GM19025 (cell line): ENCODE results near the gene ANKH.
A peak's percentile ranks its signal among the peaks of the same experiment; 100 is the strongest.

ENCODE experiments used
- ATAC-seq: cut with Tn5 transposase; IDR thresholded peaks from one replicate; pipeline ENCODE4 v1.9.1; 2021; ENCODE audit warnings: mild to moderate bottlenecking, low read depth, moderate library complexity; ENCODE audit not compliant: unreplicated experiment

ANKH gene

DNA sequence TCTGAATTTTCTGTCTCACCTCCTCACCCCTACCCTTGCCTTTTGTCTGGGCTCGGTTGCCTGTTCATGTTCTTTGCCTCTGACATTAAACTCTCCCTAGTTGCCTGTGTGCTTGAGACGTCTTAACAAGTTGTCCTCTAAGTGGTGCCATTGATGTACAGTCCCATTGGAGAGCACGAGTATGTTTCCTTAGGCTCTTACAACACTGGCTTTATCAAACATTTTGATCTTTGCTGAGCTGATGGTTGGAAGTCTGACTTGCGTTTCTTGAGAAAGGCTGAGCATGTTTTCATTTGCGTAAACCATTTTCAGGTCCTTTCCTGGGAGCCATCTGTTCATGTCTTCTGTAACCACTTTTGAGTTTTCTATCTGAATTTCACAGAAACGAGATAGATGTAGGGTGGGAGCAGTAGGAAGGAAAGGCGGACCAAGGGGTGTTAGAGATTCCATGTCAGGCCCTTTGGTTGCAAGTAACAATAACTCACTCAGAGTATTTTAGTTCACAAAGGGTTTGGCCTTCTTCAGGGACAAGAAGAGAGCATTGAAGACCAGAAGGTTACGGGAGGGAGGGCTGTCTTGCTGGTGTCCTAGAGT is 171.7 kb downstream of the ANKH start:
- no peak for ATAC-seq

DNA sequence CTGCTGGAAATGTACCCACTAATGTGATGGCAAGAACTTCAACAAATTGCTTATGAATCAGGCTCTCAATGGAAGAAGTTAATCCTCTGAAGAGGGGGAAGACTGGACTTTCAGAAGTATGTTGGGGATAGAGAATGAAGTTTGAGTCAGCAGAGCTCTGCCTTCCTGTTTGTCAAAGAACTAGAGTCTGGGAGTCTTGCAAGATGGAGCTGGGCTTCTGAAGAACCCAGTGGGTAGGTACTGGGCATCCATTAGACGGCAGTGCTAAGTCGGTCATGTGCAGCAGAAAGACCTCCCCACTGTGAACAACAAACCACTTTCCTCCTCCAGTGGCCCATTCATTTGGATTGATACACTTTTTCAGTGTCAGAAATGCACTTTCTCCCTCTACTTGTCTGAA is 172.4 kb downstream of the ANKH start:
- ATAC-seq: no peak

- ATAC-seq: no peak
Observed at GRCh38 chr5:14698495-14698894, 173.1 kb downstream of the ANKH start.

DNA sequence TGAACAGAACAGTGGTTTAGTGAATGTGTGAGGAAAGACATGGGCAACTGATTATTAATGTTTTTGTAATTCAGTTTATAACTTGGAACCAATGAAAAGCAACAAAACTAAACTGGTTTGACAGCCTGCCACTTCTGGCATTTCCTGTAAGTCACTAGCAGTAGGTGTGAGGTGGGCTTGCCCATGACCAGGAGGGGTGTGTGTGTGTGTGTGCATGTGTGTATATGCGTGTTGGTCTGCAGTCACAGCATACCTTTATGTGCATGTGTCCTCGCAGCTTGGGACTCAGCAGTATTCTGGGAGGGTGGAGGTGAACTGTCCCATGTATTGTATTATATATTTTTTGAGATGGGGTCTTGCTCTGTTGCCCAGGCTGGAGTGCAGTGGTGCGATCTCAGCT is 174.7 kb downstream of the ANKH start:
- no peak for ATAC-seq

GRCh38 chr5:14696057-14696456 is 175.5 kb downstream of the ANKH start:
- ATAC-seq: no peak

- no peak for ATAC-seq
Observed at GRCh38 chr5:14695152-14695551, 176.4 kb downstream of the ANKH start.

GRCh38 chr5:14693070-14693469 is 178.5 kb downstream of the ANKH start:
- no peak for ATAC-seq

DNA sequence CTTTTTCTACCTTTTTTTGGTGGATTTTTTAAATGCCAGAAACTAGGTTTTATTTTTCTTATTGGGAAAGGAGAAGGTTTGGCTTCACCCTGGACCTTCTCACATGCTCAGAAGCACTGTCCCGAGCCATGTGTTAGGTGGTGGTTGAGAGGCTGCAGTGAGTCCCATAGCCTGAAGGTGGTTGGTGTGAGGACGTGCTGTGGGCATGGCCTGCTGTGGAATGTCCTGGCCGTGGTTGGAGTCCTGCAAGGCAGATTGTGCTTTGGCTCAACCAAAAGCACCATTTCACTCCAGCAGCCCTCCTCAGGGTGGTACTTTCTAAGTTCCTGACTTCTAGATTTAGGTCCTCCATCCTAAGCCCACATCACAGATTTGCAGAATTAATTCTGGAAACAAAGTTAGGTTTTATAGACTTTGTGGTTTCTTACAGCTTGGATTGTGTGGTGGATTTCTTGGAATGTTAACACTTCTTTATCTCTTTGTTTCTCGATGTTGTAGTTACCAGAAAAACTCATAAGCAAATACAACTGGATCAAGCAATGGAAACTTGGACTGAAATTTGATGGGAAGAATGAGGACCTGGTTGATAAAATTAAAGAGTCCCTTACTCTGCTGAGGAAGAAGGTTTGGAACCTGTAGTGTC is 184.4 kb downstream of the ANKH start:
- no peak for ATAC-seq

- ATAC-seq: no peak
Observed at GRCh38 chr5:14686517-14686916, 185.1 kb downstream of the ANKH start.

DNA sequence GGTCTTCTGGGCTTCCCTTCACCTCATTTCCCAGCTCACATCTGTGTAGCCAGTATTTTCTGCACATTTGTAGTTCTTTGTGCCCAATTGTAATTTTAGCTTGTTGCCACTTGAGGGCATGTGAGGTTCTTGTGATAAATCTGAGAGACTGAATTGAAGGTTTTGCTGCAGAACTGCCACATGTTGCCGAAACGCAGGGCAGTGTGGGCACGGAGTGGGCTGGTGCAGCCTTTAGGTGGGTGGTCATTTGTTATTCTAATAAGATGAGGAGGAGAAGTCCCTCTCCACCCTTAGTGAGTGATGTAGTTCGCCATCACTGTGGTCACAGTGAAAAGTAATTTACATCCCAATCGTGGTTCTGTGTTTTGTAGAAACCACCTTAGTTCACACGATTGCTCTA is 185.8 kb downstream of the ANKH start:
- ATAC-seq: peak; percentile 97

DNA sequence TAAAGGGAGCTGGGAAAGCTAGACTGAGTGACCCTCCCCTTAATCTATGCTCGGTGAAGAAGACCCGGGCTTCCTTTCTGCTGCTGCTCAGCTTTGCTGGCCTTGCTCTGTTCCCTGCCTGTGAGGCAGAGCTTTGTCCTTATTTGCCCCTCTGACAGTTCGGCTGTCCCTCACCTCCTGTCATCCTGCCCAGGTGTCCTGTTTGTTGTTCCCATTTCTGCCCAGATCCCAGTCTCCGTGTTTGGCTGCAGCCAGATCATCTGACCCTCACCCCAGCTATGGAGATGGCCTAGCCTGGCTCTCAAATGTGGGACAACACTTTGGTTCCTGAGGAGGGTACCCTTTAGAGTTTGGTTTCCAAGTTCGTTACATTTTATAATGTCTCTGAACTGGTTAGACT is 186.8 kb downstream of the ANKH start:
- no peak for ATAC-seq

- no peak for ATAC-seq
Observed at GRCh38 chr5:14683906-14684455, 187.6 kb downstream of the ANKH start.

GRCh38 chr5:14681236-14681752 is 190.3 kb downstream of the ANKH start:
- ATAC-seq: no peak

DNA sequence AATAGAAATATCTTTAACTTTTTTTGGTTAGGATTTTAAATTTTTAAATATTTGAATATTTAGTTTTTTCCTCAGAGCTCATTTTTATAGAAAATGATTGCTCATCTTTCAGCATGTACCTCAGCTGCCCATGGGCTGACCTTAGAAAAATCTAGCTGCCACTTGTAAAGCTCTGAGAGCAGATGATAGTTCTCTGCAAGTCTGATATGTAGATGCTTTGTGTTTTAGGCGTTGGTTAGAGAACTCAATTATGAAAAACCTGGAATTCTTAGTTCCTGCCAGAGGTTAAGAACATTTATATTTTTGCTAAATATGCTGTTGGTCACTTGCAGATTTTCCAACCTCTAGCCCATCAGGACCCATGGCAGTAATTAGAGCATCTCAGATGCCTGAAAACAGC is 192.0 kb downstream of the ANKH start:
- ATAC-seq: no peak

GRCh38 chr5:14678773-14679334 is 192.7 kb downstream of the ANKH start:
- no peak for ATAC-seq

GRCh38 chr5:14676320-14676719 is 195.3 kb downstream of the ANKH start:
- ATAC-seq: peak; percentile 38

GRCh38 chr5:14675865-14676300 is 195.7 kb downstream of the ANKH start:
- peak; percentile 39 for ATAC-seq

- ATAC-seq: no peak
Observed at GRCh38 chr5:14674983-14675854, 196.4 kb downstream of the ANKH start.

GRCh38 chr5:14673443-14673842 is 198.1 kb downstream of the ANKH start:
- ATAC-seq: no peak

DNA sequence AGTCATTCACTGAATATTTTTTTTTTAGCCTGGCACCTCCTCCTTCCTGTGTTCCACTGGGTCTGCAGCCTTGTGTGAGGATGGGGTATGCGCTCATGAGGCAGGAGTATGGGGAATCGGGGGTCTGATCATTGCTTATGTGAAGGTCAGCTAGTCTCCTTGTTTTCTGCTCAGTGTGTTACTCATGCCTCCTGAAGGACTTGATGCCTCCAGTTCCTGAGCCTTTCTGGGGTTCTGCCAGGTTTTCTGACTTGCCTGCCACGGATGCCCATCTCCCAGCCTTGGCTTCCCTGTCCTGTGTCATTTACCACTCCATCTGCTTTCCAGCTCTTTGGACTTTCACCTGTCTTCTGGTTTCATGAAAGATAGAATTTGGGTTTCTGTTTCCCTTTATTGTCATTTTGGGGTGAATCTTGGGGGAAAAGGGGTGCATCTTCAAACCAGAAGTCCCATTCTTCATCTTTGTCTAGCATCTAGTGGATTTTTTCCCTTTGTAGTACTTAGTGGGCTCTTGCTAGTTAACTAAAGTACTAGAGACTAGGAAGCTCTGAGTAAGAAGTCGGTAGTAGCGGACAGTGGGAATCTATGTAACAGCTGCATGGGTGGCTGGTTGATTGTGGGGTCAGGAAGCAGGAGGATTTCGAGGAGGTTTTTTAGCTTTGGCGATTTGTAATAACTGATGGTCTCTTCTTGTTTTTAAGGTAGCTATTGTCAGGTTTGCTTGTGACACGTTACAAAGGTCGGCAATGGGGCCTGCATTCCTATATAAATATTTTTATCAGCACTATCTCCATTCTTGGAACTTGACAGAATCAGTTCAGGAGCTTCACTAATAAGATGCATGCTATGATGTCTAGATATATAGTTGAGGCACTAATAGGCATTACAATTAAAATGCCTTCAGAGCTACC is 198.8 kb downstream of the ANKH start:
- no peak for ATAC-seq
